K562 (cell line): ENCODE data around the gene C20orf173. TPM values are rescaled to one million over a fixed set of nuclear protein-coding genes. Genes with fewer than 3 reads are reported as not detected.

Experiments used
- ATAC-seq: fragments of 200-7000 bp; cut with Tn5 transposase; 3 replicates; pipeline ENCODE4 v1.9.1; 2020; ENCODE audit warnings: moderate library complexity
- BruUV-seq: library from RNA; stranded (reverse); fragments of 400-500 nt; replicated peaks from 2 replicates; lab custom pipeline; 2021; lab: Mats Ljungman, UMichigan
- CTCF ChIA-PET: fragments of 300-600 bp; formaldehyde crosslinking; extraction: SDS; loops from one replicate; lab custom pipeline; 2021; ENCODE audit warnings: low intra/inter-chr PET ratio; lab: Yijun Ruan, JAX
- POLR2A ChIA-PET: fragments of 300-600, 350-650 bp; sonication (Branson Sonifier 250); formaldehyde crosslinking; extraction: SDS; loops from one replicate; lab custom pipeline; 2021; ENCODE audit warnings: antibody characterized with exemption, inconsistent platforms; lab: Yijun Ruan, JAX
- DNase-seq, 4 experiments: peaks; one replicate each; pipeline versions ENCODE4 v3.0.0 to v3.0.0-alpha.2; 2011 to 2018; ENCODE audit warnings: low spot score in 3 of 4, mixed read lengths in 3 of 4; ENCODE audit errors: extremely low read depth in 1 of 4
- FAIRE-seq: peaks from 2 replicates; lab custom pipeline; 2011; peaks lifted over from hg19 to GRCh38; lab: Jason Lieb, UNC
- H2AFZ ChIP-seq: 2 replicates; pipeline ENCODE4 v1.6.0; 2011; ENCODE audit warnings: low read depth, low read length, control low read depth, inconsistent platforms
- H3K27ac ChIP-seq: fragments of 200-600 bp; 3 replicates; pipeline ENCODE4 v1.8.0; 2011; ENCODE audit warnings: low read depth, mild to moderate bottlenecking, control low read depth, inconsistent platforms, low read length, moderate library complexity, mixed read lengths; ENCODE audit errors: extremely low read depth
- H3K27me3 ChIP-seq, 2 experiments: fragments of 300-600 bp in 1 of 2; 2 replicates in 1 of 2; 3 replicates in 1 of 2; pipeline versions ENCODE4 v1.6.0 to v1.8.0; 2011; ENCODE audit warnings: inconsistent platforms in 2 of 2, low read length in 2 of 2, mild to moderate bottlenecking in 1 of 2, mixed read lengths in 1 of 2, moderate library complexity in 1 of 2; ENCODE audit not compliant: control insufficient read depth in 2 of 2, insufficient read depth in 2 of 2
- H3K36me3 ChIP-seq: fragments of 300-600 bp; 3 replicates; pipeline ENCODE4 v1.8.0; 2011; ENCODE audit warnings: mild to moderate bottlenecking, low read length, inconsistent platforms; ENCODE audit not compliant: control insufficient read depth, insufficient read depth
- H3K4me1 ChIP-seq, 2 experiments: fragments of 200-600 bp in 1 of 2; replicated peaks in 1 of 2; 2 replicates in 1 of 2; 3 replicates in 1 of 2; pipeline versions ENCODE4 v1.5.1 to v1.8.0; 2011; ENCODE audit warnings: inconsistent platforms in 2 of 2, low read length in 2 of 2, mild to moderate bottlenecking in 1 of 2, mixed read lengths in 1 of 2, moderate library complexity in 1 of 2; ENCODE audit not compliant: control insufficient read depth in 2 of 2, insufficient read depth in 2 of 2
- H3K4me2 ChIP-seq: 2 replicates; pipeline ENCODE4 v1.6.1; 2011; ENCODE audit warnings: low read length, control low read depth, inconsistent platforms, mixed read lengths; ENCODE audit not compliant: insufficient read depth
- H3K4me3 ChIP-seq: fragments of 200-600 bp; sonication (generic), shearing (Covaris generic); 2 replicates; pipeline ENCODE4 v1.5.1; 2016; ENCODE audit warnings: control low read depth, inconsistent platforms
- H3K79me2 ChIP-seq: fragments of 200-600 bp; 3 replicates; pipeline ENCODE4 v1.8.0; 2011; ENCODE audit warnings: low read length, inconsistent platforms; ENCODE audit not compliant: control insufficient read depth, insufficient read depth
- H3K9ac ChIP-seq, 2 experiments: 2 replicates each; pipeline versions ENCODE4 v1.6.0 to v1.6.1; 2011; ENCODE audit warnings: low read depth in 2 of 2, low read length in 2 of 2, control low read depth in 1 of 2, inconsistent platforms in 1 of 2, mild to moderate bottlenecking in 1 of 2, mixed read lengths in 1 of 2; ENCODE audit not compliant: insufficient read depth in 1 of 2
- H3K9me1 ChIP-seq: one replicate; pipeline ENCODE4 v1.6.0; 2011; ENCODE audit warnings: inconsistent platforms, mild to moderate bottlenecking, low read length, moderate library complexity; ENCODE audit not compliant: control insufficient read depth, insufficient read depth
- H3K9me3 ChIP-seq: replicated peaks from 2 replicates; pipeline ENCODE4 v1.5.1; 2011; ENCODE audit warnings: low read depth, low read length, inconsistent platforms; ENCODE audit not compliant: control insufficient read depth, insufficient read depth
- H4K20me1 ChIP-seq: replicated peaks from 2 replicates; pipeline ENCODE4 v1.6.1; 2011; ENCODE audit warnings: low read length, inconsistent platforms, mixed read lengths; ENCODE audit not compliant: control insufficient read depth, insufficient read depth
- C11orf30 ChIP-seq: fragments of 450-650 bp; IDR thresholded peaks from 2 replicates; pipeline ENCODE4 v1.6.1; 2016; ENCODE audit warnings: low read depth, mild to moderate bottlenecking
- CUX1 ChIP-seq: fragments of 200-800 bp; sonication (Bioruptor generic); IDR thresholded peaks from 2 replicates; pipeline ENCODE4 v1.6.1; 2016; ENCODE audit warnings: missing genetic modification characterization, missing compliant biosample characterization
- ESRRA ChIP-seq: fragments of 450-650 bp; IDR thresholded peaks from 2 replicates; pipeline ENCODE4 v1.6.1; 2014; ENCODE audit warnings: low read depth, mild to moderate bottlenecking, moderate library complexity, borderline replicate concordance
- HINFP ChIP-seq: fragments of 450-650 bp; conservative IDR thresholded peaks from 2 replicates; pipeline ENCODE4 v1.6.1; 2016; ENCODE audit warnings: missing genetic modification characterization, low read depth, mild to moderate bottlenecking, control low read depth, missing compliant biosample characterization
- HNRNPH1 ChIP-seq: fragments of 200-400 bp; formaldehyde crosslinking; optimal IDR thresholded peaks from 2 replicates; pipeline ENCODE3; 2017; ENCODE audit warnings: low read depth, mild to moderate bottlenecking, low read length, moderate library complexity
- POLR2A ChIP-seq: fragments of 450-650 bp; conservative IDR thresholded peaks from 2 replicates; pipeline ENCODE4 v1.6.1; 2016
- PPARD ChIP-seq: fragments of 250-450 bp; sonication (Bioruptor Pico); IDR thresholded peaks from 2 replicates; pipeline ENCODE4 v1.8.0; 2022; ENCODE audit warnings: inconsistent platforms, mild to moderate bottlenecking, moderate library complexity
- SP1 ChIP-seq: sonication (generic); formaldehyde crosslinking; IDR thresholded peaks from 2 replicates; pipeline ENCODE4 v1.8.1; 2022; ENCODE audit warnings: mild to moderate bottlenecking, missing genetic modification reagents
- TAL1 ChIP-seq: fragments of 450-650 bp; IDR thresholded peaks from 2 replicates; pipeline ENCODE4 v1.6.1; 2016; ENCODE audit warnings: mild to moderate bottlenecking
- TEAD4 ChIP-seq, 2 experiments: sonication (generic) in 1 of 2; formaldehyde crosslinking in 1 of 2; IDR thresholded peaks; 2 replicates each; pipeline versions ENCODE4 v1.6.1 to v1.8.0; 2012 to 2022; ENCODE audit warnings: borderline replicate concordance in 1 of 2, inconsistent platforms in 1 of 2, low read length in 1 of 2, mild to moderate bottlenecking in 1 of 2, missing genetic modification reagents in 1 of 2
- ZBED1 ChIP-seq: IDR thresholded peaks from 2 replicates; pipeline ENCODE4 v1.6.1; 2014
- ZKSCAN8 ChIP-seq: fragments of 200-800 bp; sonication (Bioruptor generic); IDR thresholded peaks from 2 replicates; pipeline ENCODE4 v1.6.1; 2016; ENCODE audit warnings: missing genetic modification characterization, missing compliant biosample characterization
- ZNF280A ChIP-seq: fragments of 450-650 bp; IDR thresholded peaks from 2 replicates; pipeline ENCODE4 v1.6.1; 2018; ENCODE audit warnings: mild to moderate bottlenecking, low read depth; ENCODE audit not compliant: partially characterized antibody
- ZNF316 ChIP-seq: fragments of 450-650 bp; IDR thresholded peaks from 2 replicates; pipeline ENCODE4 v1.6.1; 2016
- ZZZ3 ChIP-seq: fragments of 450-650 bp; IDR thresholded peaks from 2 replicates; pipeline ENCODE4 v1.6.1; 2016; ENCODE audit warnings: antibody characterized with exemption, mild to moderate bottlenecking, moderate library complexity
- WGBS: fragments of 100-300 bp; shearing (Covaris generic); methylation state at CpG from one replicate; pipeline ENCODE4 v1.1.6; 2016; ENCODE audit warnings: low coverage, mixed read lengths; ENCODE audit not compliant: insufficient coverage; ENCODE audit errors: missing lambda C conversion rate; 5-methylcytosine and 5-hydroxymethylcytosine counted together
- in situ Hi-C: fragments of 300-500 bp; cut with MboI; formaldehyde crosslinking; loops from 4 replicates; pipeline ENCODE4 v1.15.0; 2018; ENCODE audit warnings: inconsistent platforms, mixed read lengths
- intact Hi-C: fragments of 100-400 bp; cut with micrococcal nuclease; formaldehyde crosslinking; loops from 2 replicates; pipeline ENCODE4 v1.14.2; 2022
- polyA plus RNA-seq, 8 experiments: library from polyadenylated mRNA; depleted of rRNA in 4 of 8; stranded (reverse) in 5 of 8; unstranded in 3 of 8; fragments of >200 nt; fragmentation: Nextera tagmentation in 2 of 8; fragmentation: Illumina TruSeq in 1 of 8; extraction: Ambion mirVana in 2 of 8; extraction: Trizol in 1 of 8; gene quantifications; 2 replicates each; pipeline versions ENCODE4 v1.2.1 to v1.2.3, GENCODE V29; 2011 to 2014; ENCODE audit warnings: inconsistent platforms in 1 of 8, missing spikeins in 1 of 8
- total RNA-seq, 7 experiments: library from RNA; depleted of rRNA in 6 of 7; stranded (reverse); fragments of >200 nt in 6 of 7; fragmentation: Illumina TruSeq in 2 of 7; extraction: Trizol in 2 of 7; gene quantifications; 2 replicates each; pipeline versions ENCODE4 v1.2.1 to v1.2.3, GENCODE V29; 2011 to 2021; ENCODE audit warnings: low replicate concordance in 1 of 7

The C20orf173 gene
- total and polyA plus RNA-seq, 9 of the 15 experiments (the other 6 are each of a cell fraction or from before 2014, with no cell fraction given): not detected

GRCh38 chr20:35487479-35487878, 42.0 kb downstream of the C20orf173 start (continued):
- TF ChIP-seq ZNF280A (no peak), C11orf30 (no peak), TAL1 (no peak)
- TF ChIP-seq, all 486 proteins: peak for 0

GRCh38 chr20:35479798-35480197, 49.7 kb downstream of the C20orf173 start:
- H3K79me2 ChIP-seq: no peaks in the 10 kb centered on the region
- CTCF ChIA-PET: no interaction called here
- H3K9me1 ChIP-seq: no peaks in the 10 kb centered on the region
- no peak for DNase-seq
- BruUV-seq: TSS peak; percentile 25
- H3K9me3 ChIP-seq: no peaks in the 10 kb centered on the region
- H4K20me1 ChIP-seq: no peaks in the 10 kb centered on the region
- peak; percentile 29 for FAIRE-seq
- in situ Hi-C loops (no loop called here), intact Hi-C loops (no loop called here)
- WGBS: 92% methylated on average over 4 of the region's 5 CpGs
- H3K4me3 ChIP-seq: no peak overlapping the region
- no peak overlapping the region for H3K9ac ChIP-seq
- no peaks in the 10 kb centered on the region for H3K27me3 ChIP-seq
- POLR2A ChIA-PET: interaction anchor here (0.7 to 2.2 kb wide), 4 partner anchors 9 to 19 kb away, joined by 3 to 7 read pairs (median 3); no protein-coding TSS in a partner anchor
- H3K27ac ChIP-seq: no peak overlapping the region
- no peak for ATAC-seq
- no peak overlapping the region for H2AFZ ChIP-seq
- H3K36me3 ChIP-seq: peaks cover 69% of the 10 kb centered on the region
- H3K4me1 ChIP-seq: no peaks in the 10 kb centered on the region
- no peak overlapping the region for H3K4me2 ChIP-seq
- TF ChIP-seq ESRRA: no peak
- TF ChIP-seq ZBED1: no peak
- no peak for TF ChIP-seq TEAD4 (IDR thresholded peaks at IDR 0.05; ENCODE audit: low read length)
- TF ChIP-seq TEAD4 (CRISPR knock-in tag; IDR thresholded peaks at IDR 0.05; ENCODE audit: borderline replicate concordance): no peak
- no peak for TF ChIP-seq HINFP
- no peak for TF ChIP-seq CUX1 (CRISPR knock-in tag)
- no peak for TF ChIP-seq HNRNPH1
- no peak for TF ChIP-seq SP1 (CRISPR knock-in tag)
- TF ChIP-seq ZZZ3: no peak
- no peak for TF ChIP-seq ZKSCAN8 (CRISPR knock-in tag)
- TF ChIP-seq POLR2A: no peak
- no peak for TF ChIP-seq ZNF316
- TF ChIP-seq PPARD: no peak
